IMR-90 (cell line): ENCODE data around the gene DAP3. TPM values are rescaled to one million over a fixed set of nuclear protein-coding genes. Genes with fewer than 3 reads are reported as not detected.
"Not testable (repeated sequence)": the region's sequence is repeated elsewhere in the genome, so short reads cannot be mapped to it uniquely, and the experiment has no call there.

Source experiments
- ATAC-seq: fragments of 200-7000 bp; cut with Tn5 transposase; 2 replicates; pipeline ENCODE4 v1.9.1; 2020; ENCODE audit warnings: low read depth, mild to moderate bottlenecking, moderate library complexity
- BruUV-seq: library from RNA; stranded (reverse); fragments of 400-500 nt; replicated peaks from 2 replicates; lab custom pipeline; 2021; lab: Mats Ljungman, UMichigan
- CTCF ChIA-PET: fragments of 300-600 bp; formaldehyde crosslinking; extraction: SDS; loops from one replicate; lab custom pipeline; 2021; ENCODE audit warnings: antibody characterized with exemption; lab: Yijun Ruan, JAX
- POLR2A ChIA-PET: fragments of 300-600 bp; sonication (Branson Sonifier 250); formaldehyde crosslinking; loops from one replicate; lab custom pipeline; 2022; ENCODE audit warnings: antibody characterized with exemption; ENCODE audit not compliant: unreplicated experiment; lab: Charles Lee
- DNase-seq: peaks from one replicate; pipeline ENCODE4 v3.0.0; 2013
- H2AFZ ChIP-seq: replicated peaks from 2 replicates; pipeline ENCODE3; 2013; ENCODE audit warnings: low read length, mild to moderate bottlenecking; ENCODE audit not compliant: poor library complexity
- H2AK5ac ChIP-seq: 2 replicates; pipeline ENCODE4 v1.6.1; 2013; ENCODE audit warnings: low read depth, low read length, inconsistent platforms
- H2AK9ac ChIP-seq: replicated peaks from 2 replicates; pipeline ENCODE3; 2013; ENCODE audit warnings: mild to moderate bottlenecking, low read depth, low read length, moderate library complexity; ENCODE audit not compliant: poor library complexity
- H2BK120ac ChIP-seq: 2 replicates; pipeline ENCODE4 v1.6.1; 2013; ENCODE audit warnings: low read depth, low read length, inconsistent platforms
- H2BK15ac ChIP-seq: 3 replicates; pipeline ENCODE4 v1.6.1; 2013; ENCODE audit warnings: low read depth, low read length, inconsistent platforms
- H2BK20ac ChIP-seq: 2 replicates; pipeline ENCODE4 v1.6.1; 2013; ENCODE audit warnings: low read depth, mild to moderate bottlenecking, inconsistent platforms, low read length, moderate library complexity
- H2BK5ac ChIP-seq: 2 replicates; pipeline ENCODE4 v1.6.1; 2013; ENCODE audit warnings: mild to moderate bottlenecking, low read depth, low read length, inconsistent platforms; ENCODE audit not compliant: poor library complexity, severe bottlenecking
- H3K14ac ChIP-seq: replicated peaks from 2 replicates; pipeline ENCODE4 v1.6.1; 2013; ENCODE audit warnings: low read depth, low read length, inconsistent platforms
- H3K18ac ChIP-seq: 2 replicates; pipeline ENCODE4 v1.6.1; 2013; ENCODE audit warnings: low read depth, low read length, control low read depth
- H3K23ac ChIP-seq: 2 replicates; pipeline ENCODE4 v1.6.1; 2013; ENCODE audit warnings: low read depth, low read length, inconsistent platforms
- H3K27ac ChIP-seq: 2 replicates; pipeline ENCODE4 v1.5.1; 2013; ENCODE audit warnings: mild to moderate bottlenecking, control low read depth, low read length; ENCODE audit not compliant: insufficient read depth
- H3K27me3 ChIP-seq: 2 replicates; pipeline ENCODE4 v1.6.1; 2013; ENCODE audit warnings: low read length; ENCODE audit not compliant: control insufficient read depth, insufficient read depth
- H3K36me3 ChIP-seq: 2 replicates; pipeline ENCODE4 v1.6.1; 2013; ENCODE audit warnings: low read length, mixed read lengths; ENCODE audit not compliant: control insufficient read depth, insufficient read depth
- H3K4ac ChIP-seq: 2 replicates; pipeline ENCODE4 v1.6.1; 2013; ENCODE audit warnings: low read depth, low read length, inconsistent platforms
- H3K4me1 ChIP-seq: 2 replicates; pipeline ENCODE4 v1.6.1; 2013; ENCODE audit warnings: low read length, mixed read lengths; ENCODE audit not compliant: control insufficient read depth, insufficient read depth
- H3K4me2 ChIP-seq: 2 replicates; pipeline ENCODE4 v1.6.1; 2013; ENCODE audit warnings: low read depth, mild to moderate bottlenecking, control low read depth, low read length, moderate library complexity
- H3K4me3 ChIP-seq: 2 replicates; pipeline ENCODE4 v1.5.1; 2013; ENCODE audit warnings: low read depth, mild to moderate bottlenecking, control low read depth, low read length, moderate library complexity; ENCODE audit not compliant: insufficient read depth
- H3K56ac ChIP-seq: 2 replicates; pipeline ENCODE4 v1.6.1; 2013; ENCODE audit warnings: low read length, inconsistent platforms; ENCODE audit not compliant: insufficient read depth; ENCODE audit errors: extremely low read depth
- H3K79me1 ChIP-seq, 2 experiments: 2 replicates each; pipeline ENCODE4 v1.6.1; 2013; ENCODE audit warnings: low read length in 2 of 2, inconsistent platforms in 1 of 2, low read depth in 1 of 2
- H3K9ac ChIP-seq: 2 replicates; pipeline ENCODE4 v1.6.1; 2013; ENCODE audit warnings: low read depth, low read length, control low read depth
- H3K9me1 ChIP-seq: 2 replicates; pipeline ENCODE4 v1.6.1; 2013; ENCODE audit warnings: low read length, inconsistent platforms; ENCODE audit not compliant: insufficient read depth
- H3K9me3 ChIP-seq: 2 replicates; pipeline ENCODE4 v1.6.1; 2013; ENCODE audit warnings: low read length; ENCODE audit not compliant: control insufficient read depth, insufficient read depth
- H4K20me1 ChIP-seq: 2 replicates; pipeline ENCODE4 v1.6.1; 2013; ENCODE audit warnings: low read length, inconsistent platforms; ENCODE audit not compliant: insufficient read depth
- H4K5ac ChIP-seq: 2 replicates; pipeline ENCODE4 v1.6.1; 2013; ENCODE audit warnings: mild to moderate bottlenecking, low read depth, low read length, control low read depth
- H4K8ac ChIP-seq, 2 experiments: 2 replicates each; pipeline ENCODE4 v1.6.1; 2013; ENCODE audit warnings: low read depth in 2 of 2, low read length in 2 of 2, control low read depth in 1 of 2, inconsistent platforms in 1 of 2
- H4K91ac ChIP-seq: 2 replicates; pipeline ENCODE4 v1.6.1; 2013; ENCODE audit warnings: low read depth, low read length, inconsistent platforms; ENCODE audit not compliant: insufficient read depth
- WGBS, 2 experiments: methylation state at CpG; one replicate each; pipeline versions ENCODE4 v1.1.5 to v1.1.7; 2013; ENCODE audit warnings: missing lambda C conversion rate in 2 of 2; ENCODE audit not compliant: insufficient read length in 1 of 2; ENCODE audit errors: extremely low coverage in 2 of 2; 5-methylcytosine and 5-hydroxymethylcytosine counted together
- dilution Hi-C: fragments of 300-500 bp; cut with HindIII; formaldehyde crosslinking; loops from one replicate; pipeline ENCODE4 v1.14.3; 2018; ENCODE audit warnings: low sequenced_read_pairs; ENCODE audit not compliant: unreplicated experiment
- in situ Hi-C: fragments of 300-500 bp; cut with MboI; formaldehyde crosslinking; loops from 3 replicates; pipeline ENCODE4 v1.14.3; 2019; ENCODE audit warnings: low sequenced_read_pairs, inconsistent platforms, mixed read lengths
- intact Hi-C: fragments of 100-400 bp; cut with micrococcal nuclease; formaldehyde crosslinking; loops from 2 replicates; pipeline ENCODE4 v1.10.0; 2022
- polyA plus RNA-seq, 3 experiments: library from polyadenylated mRNA; depleted of rRNA; stranded (reverse); fragments of >200 nt; gene quantifications; 2 replicates each; pipeline ENCODE4 v1.2.3, GENCODE V29; 2012; ENCODE audit warnings: low replicate concordance in 1 of 3
- total RNA-seq: library from RNA; depleted of rRNA; stranded (reverse); fragments of >200 nt; gene quantifications from 2 replicates; pipeline ENCODE4 v1.2.3, GENCODE V29; 2012

Gene DAP3
- total and polyA plus RNA-seq, 2 of the 4 experiments (the other 2 are of a cell fraction): 48.6 to 126 TPM

GRCh38 chr1:155678992-155679391, 9.9 kb upstream of the DAP3 start:
- H2BK5ac ChIP-seq, H3K56ac ChIP-seq, H2AK5ac ChIP-seq, H3K9me1 ChIP-seq, H3K9ac ChIP-seq, H3K4me1 ChIP-seq, H3K4ac ChIP-seq, H4K5ac ChIP-seq, H2BK15ac ChIP-seq, H3K27me3 ChIP-seq, in situ Hi-C loops, H2BK120ac ChIP-seq, H3K14ac ChIP-seq, dilution Hi-C loops, H3K9me3 ChIP-seq, H3K4me3 ChIP-seq, H4K8ac ChIP-seq, H4K91ac ChIP-seq, H3K23ac ChIP-seq, H2AK9ac ChIP-seq, H3K18ac ChIP-seq, CTCF ChIA-PET, ATAC-seq, H2BK20ac ChIP-seq, BruUV-seq, H3K4me2 ChIP-seq, DNase-seq, POLR2A ChIA-PET, intact Hi-C loops, H2AFZ ChIP-seq, H3K27ac ChIP-seq: not testable (repeated sequence)
- WGBS, 2 experiments: no CpG with 5 or more reads among the region's 1 CpG
- Histone ChIP-seq H3K79me1 (peaks cover 38 to 49% of the 10 kb centered on the region in 2 experiments), H3K36me3 (peaks cover 36% of the 10 kb centered on the region), H4K20me1 (peaks cover 37% of the 10 kb centered on the region)
